H1 (cell line): Measurements from ENCODE around the gene CISD2. TPM values are rescaled to one million over a fixed set of nuclear protein-coding genes. Genes with fewer than 3 reads are reported as not detected.

Experiments
- CTCF ChIA-PET: fragments of 300-600 bp; sonication (Branson Sonifier 250); formaldehyde crosslinking; loops from one replicate; lab custom pipeline; 2021; ENCODE audit not compliant: partially characterized antibody; lab: Charles Lee
- POLR2A ChIA-PET: fragments of 300-600 bp; sonication (Branson Sonifier 250); formaldehyde crosslinking; loops from one replicate; lab custom pipeline; 2021; ENCODE audit warnings: inconsistent platforms; ENCODE audit not compliant: partially characterized antibody; lab: Charles Lee
- DNase-seq, 2 experiments: peaks; one replicate each; pipeline versions ENCODE4 v3.0.0 to v3.0.0-alpha.2; 2010 to 2022; ENCODE audit warnings: low spot score in 2 of 2, low read depth in 1 of 2, mixed read lengths in 1 of 2
- FAIRE-seq: peaks from 2 replicates; lab custom pipeline; 2011; peaks lifted over from hg19 to GRCh38; lab: Jason Lieb, UNC
- H2AFZ ChIP-seq: 2 replicates; pipeline ENCODE4 v1.8.1; 2012; ENCODE audit warnings: low read length, inconsistent platforms
- H2AK5ac ChIP-seq: 2 replicates; pipeline ENCODE4 v1.6.1; 2013; ENCODE audit warnings: low read depth, low read length
- H2BK120ac ChIP-seq: replicated peaks from 2 replicates; pipeline ENCODE3; 2013; ENCODE audit warnings: low read depth, low read length, inconsistent platforms
- H2BK12ac ChIP-seq: 2 replicates; pipeline ENCODE4 v1.6.1; 2013; ENCODE audit warnings: low read depth, low read length
- H2BK15ac ChIP-seq: 2 replicates; pipeline ENCODE4 v1.6.1; 2013; ENCODE audit warnings: low read length
- H2BK20ac ChIP-seq: 2 replicates; pipeline ENCODE4 v1.6.1; 2013; ENCODE audit warnings: low read length
- H2BK5ac ChIP-seq: 2 replicates; pipeline ENCODE4 v1.6.1; 2013; ENCODE audit warnings: low read depth, low read length
- H3K14ac ChIP-seq: 2 replicates; pipeline ENCODE4 v1.6.1; 2013; ENCODE audit warnings: inconsistent platforms; ENCODE audit not compliant: insufficient read length
- H3K18ac ChIP-seq: 2 replicates; pipeline ENCODE4 v1.6.1; 2013; ENCODE audit warnings: low read length; ENCODE audit errors: extremely low read depth
- H3K23ac ChIP-seq: 2 replicates; pipeline ENCODE4 v1.6.1; 2013; ENCODE audit warnings: inconsistent platforms; ENCODE audit not compliant: insufficient read length
- H3K23me2 ChIP-seq: 2 replicates; pipeline ENCODE4 v1.6.1; 2013; ENCODE audit warnings: low read depth, low read length
- H3K27ac ChIP-seq: 2 replicates; pipeline ENCODE4 v1.6.1; 2011; ENCODE audit warnings: low read depth, low read length, inconsistent platforms
- H3K27me3 ChIP-seq, 4 experiments: replicated peaks in 1 of 4; 1 replicate in 1 of 4; 2 replicates in 3 of 4; pipeline versions ENCODE4 v1.6.1 to v1.8.1; 2011 to 2013; ENCODE audit warnings: low read length in 3 of 4, mild to moderate bottlenecking in 3 of 4, inconsistent platforms in 2 of 4, mixed read lengths in 2 of 4, moderate library complexity in 1 of 4; ENCODE audit not compliant: control insufficient read depth in 3 of 4, insufficient read depth in 3 of 4; ENCODE audit errors: extremely low read depth in 1 of 4
- H3K36me3 ChIP-seq, 4 experiments: 2 replicates each; pipeline versions ENCODE4 v1.6.1 to v1.8.1; 2011 to 2013; ENCODE audit warnings: mild to moderate bottlenecking in 4 of 4, low read length in 3 of 4, moderate library complexity in 2 of 4, control low read depth in 1 of 4, inconsistent platforms in 1 of 4; ENCODE audit not compliant: insufficient read depth in 4 of 4, control insufficient read depth in 2 of 4
- H3K4ac ChIP-seq: replicated peaks from 2 replicates; pipeline ENCODE3; 2013; ENCODE audit warnings: low read length, low read depth, mixed read lengths, inconsistent platforms; ENCODE audit not compliant: insufficient read length
- H3K4me1 ChIP-seq, 4 experiments: replicated peaks in 1 of 4; 1 replicate in 1 of 4; 2 replicates in 3 of 4; pipeline versions ENCODE4 v1.6.1 to v1.8.1; 2011 to 2013; ENCODE audit warnings: low read length in 3 of 4, inconsistent platforms in 2 of 4, mixed read lengths in 1 of 4; ENCODE audit not compliant: insufficient read depth in 4 of 4, control insufficient read depth in 3 of 4
- H3K4me2 ChIP-seq, 2 experiments: 2 replicates each; pipeline versions ENCODE4 v1.6.1 to v1.8.1; 2011 to 2013; ENCODE audit warnings: low read depth in 2 of 2, low read length in 2 of 2, control low read depth in 1 of 2, inconsistent platforms in 1 of 2, mild to moderate bottlenecking in 1 of 2; ENCODE audit not compliant: insufficient read depth in 1 of 2
- H3K4me3 ChIP-seq, 4 experiments: fragments of 200-600, 300-600 bp in 1 of 4; sonication (generic), shearing (Covaris generic), sonication (Bioruptor Twin) in 1 of 4; 2 replicates each; pipeline versions ENCODE4 v1.5.1 to v1.8.1; 2011 to 2016; ENCODE audit warnings: low read length in 4 of 4, low read depth in 3 of 4, control low read depth in 2 of 4, inconsistent platforms in 2 of 4, mild to moderate bottlenecking in 2 of 4, mixed read lengths in 1 of 4, moderate library complexity in 1 of 4; ENCODE audit not compliant: insufficient read depth in 2 of 4; ENCODE audit errors: extremely low read depth in 1 of 4
- H3K56ac ChIP-seq: replicated peaks from 2 replicates; pipeline ENCODE3; 2013; ENCODE audit warnings: low read depth, mild to moderate bottlenecking, mixed read lengths, low read length, inconsistent platforms; ENCODE audit not compliant: insufficient read length
- H3K79me1 ChIP-seq: 2 replicates; pipeline ENCODE4 v1.6.1; 2013; ENCODE audit warnings: low read depth, low read length, control low read depth
- H3K79me2 ChIP-seq, 2 experiments: 2 replicates each; pipeline versions ENCODE4 v1.6.1 to v1.8.1; 2012 to 2013; ENCODE audit warnings: low read length in 2 of 2, mild to moderate bottlenecking in 2 of 2, inconsistent platforms in 1 of 2; ENCODE audit not compliant: insufficient read depth in 2 of 2, control insufficient read depth in 1 of 2
- H3K9ac ChIP-seq, 4 experiments: replicated peaks in 1 of 4; 1 replicate in 1 of 4; 2 replicates in 3 of 4; pipeline versions ENCODE4 v1.6.1 to v1.8.1; 2011 to 2013; ENCODE audit warnings: low read depth in 3 of 4, low read length in 3 of 4, control low read depth in 2 of 4, mild to moderate bottlenecking in 2 of 4, moderate library complexity in 2 of 4, inconsistent platforms in 1 of 4; ENCODE audit errors: extremely low read depth in 1 of 4
- H3K9me3 ChIP-seq, 2 experiments: 2 replicates each; pipeline versions ENCODE4 v1.6.1 to v1.8.1; 2012 to 2013; ENCODE audit warnings: mild to moderate bottlenecking in 2 of 2, moderate library complexity in 2 of 2, control low read depth in 1 of 2, inconsistent platforms in 1 of 2, low read depth in 1 of 2, low read length in 1 of 2, mixed read lengths in 1 of 2; ENCODE audit not compliant: insufficient read depth in 2 of 2
- H4K20me1 ChIP-seq, 2 experiments: replicated peaks in 1 of 2; 2 replicates each; pipeline versions ENCODE3 to v1.8.1; 2011 to 2013; ENCODE audit warnings: inconsistent platforms in 2 of 2, low read length in 2 of 2, mild to moderate bottlenecking in 1 of 2; ENCODE audit not compliant: insufficient read depth in 2 of 2, control insufficient read depth in 1 of 2
- H4K5ac ChIP-seq: 2 replicates; pipeline ENCODE4 v1.6.1; 2013; ENCODE audit warnings: low read length, low read depth, mixed read lengths, inconsistent platforms; ENCODE audit not compliant: insufficient read length
- H4K8ac ChIP-seq: 2 replicates; pipeline ENCODE4 v1.8.0; 2013; ENCODE audit warnings: mild to moderate bottlenecking, moderate library complexity, low read length, inconsistent platforms; ENCODE audit not compliant: insufficient read depth; ENCODE audit errors: extremely low read depth
- H4K91ac ChIP-seq: replicated peaks from 2 replicates; pipeline ENCODE3; 2013; ENCODE audit warnings: low read length, mixed read lengths, inconsistent platforms; ENCODE audit not compliant: insufficient read length
- BACH1 ChIP-seq: IDR thresholded peaks from 2 replicates; pipeline ENCODE4 v1.6.1; 2012; ENCODE audit warnings: low read length, improper control_type of control experiment
- KDM1A ChIP-seq: fragments of 200-600, 300-600 bp; sonication (generic); IDR thresholded peaks from 2 replicates; pipeline ENCODE4 v1.7.1; 2016; ENCODE audit warnings: mild to moderate bottlenecking, low read length, borderline replicate concordance
- MAX ChIP-seq: IDR thresholded peaks from 2 replicates; pipeline ENCODE4 v1.6.1; 2012; ENCODE audit warnings: inconsistent platforms
- POU5F1 ChIP-seq: IDR thresholded peaks from 2 replicates; pipeline ENCODE4 v1.6.1; 2011; ENCODE audit warnings: low read depth, mild to moderate bottlenecking, low read length, moderate library complexity
- RXRA ChIP-seq: IDR thresholded peaks from 2 replicates; pipeline ENCODE4 v1.6.1; 2011; ENCODE audit warnings: low read depth, mild to moderate bottlenecking, low read length, moderate library complexity; ENCODE audit not compliant: insufficient read depth
- WGBS, 2 experiments: shearing (Covaris generic) in 1 of 2; methylation state at CpG; one replicate each; pipeline versions ENCODE4 v1.1.6 to v1.1.7; 2013 to 2015; ENCODE audit warnings: low lambda C conversion rate in 2 of 2, mixed read lengths in 2 of 2, inconsistent platforms in 1 of 2, low coverage in 1 of 2, missing lambda C conversion rate in 1 of 2; ENCODE audit not compliant: insufficient replicate concordance in 2 of 2, insufficient coverage in 1 of 2, insufficient read length in 1 of 2; ENCODE audit errors: extremely low coverage in 1 of 2, missing lambda C conversion rate in 1 of 2; 5-methylcytosine and 5-hydroxymethylcytosine counted together
- polyA plus RNA-seq, 7 experiments: library from polyadenylated mRNA; depleted of rRNA in 3 of 7; stranded (reverse) in 5 of 7; unstranded in 2 of 7; fragments of >200 nt in 5 of 7; fragments of 200-250 nt in 2 of 7; gene quantifications; 1 replicate in 5 of 7; 2 replicates in 1 of 7; 4 replicates in 1 of 7; pipeline versions ENCODE4 v1.2.1 to v1.2.3, GENCODE V29; 2011 to 2013; ENCODE audit warnings: missing spikeins in 2 of 7, mixed read lengths in 2 of 7
- total RNA-seq: library from RNA; stranded (reverse); fragmentation: NEBNext Ultra II Directional; extraction: Animal tissue kit (Norgen Biotek cat#: 25700); gene quantifications from 2 replicates; pipeline ENCODE4 v1.2.1, GENCODE V29; 2021

Gene CISD2
- total and polyA plus RNA-seq, 2 of the 8 experiments (the other 6 are each of a cell fraction or from before 2014, with no cell fraction given), result 23.7 to 48.3 TPM

- Histone ChIP-seq H3K27me3 (no peaks in the 10 kb centered on the region), H4K5ac (no peak overlapping the region), H3K14ac (no peak overlapping the region), H4K8ac (no peak overlapping the region), H3K4me2 (no peak overlapping the region; a peak in 1 of 4 replicates), H3K9ac (no peak overlapping the region), H3K79me1 (no peaks in the 10 kb centered on the region; the same call in 1 of the 2 replicates), H2BK120ac (no peak overlapping the region), H3K27ac (no peak overlapping the region), H3K4ac (no peak overlapping the region), H3K79me2 (peaks cover 0 to 22% of the 10 kb centered on the region in 2 experiments; a peak in 2 of 4 replicates), H2BK20ac (no peak overlapping the region), H2AFZ (no peak overlapping the region), H3K56ac (no peak overlapping the region), H3K18ac (no peak overlapping the region), H2BK12ac (no peak overlapping the region), H3K36me3 (no peaks in the 10 kb centered on the region), H4K20me1 (no peaks in the 10 kb centered on the region), H2AK5ac (no peak overlapping the region), H3K23me2 (no peaks in the 10 kb centered on the region), H2BK5ac (no peak overlapping the region), H3K4me3 (no peak overlapping the region), H3K9me3 (no peaks in the 10 kb centered on the region), H3K4me1 (peaks cover 0 to 12% (median 8%) of the 10 kb centered on the region in 4 experiments; a peak in 4 of 7 replicates), H3K23ac (no peak overlapping the region), H2BK15ac (no peak overlapping the region), H4K91ac (no peak overlapping the region)
- DNase-seq, result no peak
- 97% methylated on average over 4 of the region's 4 CpGs; no CpG with 5 or more reads in 1 of the 2 experiments for WGBS, 2 experiments
- no peak for FAIRE-seq
- ChIA-PET CTCF (interaction anchor here (0.6 kb wide), 1 partner anchor 127 kb away, joined by 3 read pairs; no protein-coding TSS in a partner anchor), POLR2A (no interaction called here)
- no peak for TF ChIP-seq POU5F1
- no peak for TF ChIP-seq BACH1
- no peak for TF ChIP-seq MAX
- TF ChIP-seq KDM1A, result no peak
- no peak for TF ChIP-seq RXRA
Measured at GRCh38 chr4:102832105-102832504, 36.7 kb upstream of the CISD2 start.
